Stomach (tissue), 9 donors: ENCODE measurements around the gene SPATA31C1. TPM values are rescaled to one million over a fixed set of nuclear protein-coding genes. Genes with fewer than 3 reads are reported as not detected.

Experiments
- DNase-seq, 2 donors: peaks; one replicate each; pipeline versions ENCODE4 v3.0.0 to v3.0.0-alpha.2; 2013 to 2019
- H3K27ac ChIP-seq, 5 donors: fragments of 200-600 bp in 4 of 5; sonication (generic) in 4 of 5; one replicate each; pipeline ENCODE4 v1.5.1; 2013 to 2019; ENCODE audit warnings: mild to moderate bottlenecking in 1 of 5, moderate library complexity in 1 of 5
- H3K27me3 ChIP-seq, 3 donors: fragments of 200-600 bp; sonication (generic); one replicate each; pipeline ENCODE4 v1.5.1; 2017 to 2019; ENCODE audit warnings: mixed run types in 1 of 3
- H3K36me3 ChIP-seq, 4 donors: fragments of 200-600 bp; sonication (generic); 1 replicate in 3 of 4; 2 replicates in 1 of 4; pipeline ENCODE4 v1.5.1; 2016 to 2019
- H3K4me1 ChIP-seq, 4 donors: fragments of 200-600 bp; sonication (generic); one replicate each; pipeline ENCODE4 v1.5.1; 2016 to 2019
- H3K4me3 ChIP-seq, 4 donors: fragments of 200-600 bp; sonication (generic) in 3 of 4; one replicate each; pipeline ENCODE4 v1.5.1; 2016 to 2019; ENCODE audit warnings: mild to moderate bottlenecking in 1 of 4
- H3K9me3 ChIP-seq, 4 donors: fragments of 200-600 bp; sonication (generic); one replicate each; pipeline ENCODE4 v1.5.1; 2016 to 2019
- EP300 ChIP-seq: sonication (generic); formaldehyde crosslinking; IDR thresholded peaks from one replicate; pipeline ENCODE4 v1.6.1; 2017; ENCODE audit warnings: antibody characterized with exemption
- POLR2A ChIP-seq, 4 donors: fragments of 450-650 bp; IDR thresholded peaks; one replicate each; pipeline ENCODE4 v1.6.1; 2016; ENCODE audit warnings: antibody characterized with exemption in 4 of 4, control low read depth in 2 of 4, mild to moderate bottlenecking in 1 of 4, moderate library complexity in 1 of 4
- POLR2AphosphoS5 ChIP-seq, 3 donors: sonication (generic); formaldehyde crosslinking; IDR thresholded peaks; one replicate each; pipeline ENCODE4 v1.6.1; 2016; ENCODE audit warnings: antibody characterized with exemption in 3 of 3
- WGBS, 5 donors: extraction: QIAGEN DNeasy Blood & Tissue Kit in 3 of 5; methylation state at CpG; one replicate each; pipeline versions ENCODE4 v1.1.5 to v1.1.7; 2013 to 2018; 5-methylcytosine and 5-hydroxymethylcytosine counted together
- intact Hi-C: fragments of 100-400 bp; cut with DNase I; formaldehyde crosslinking; loops from one replicate; pipeline ENCODE4 v1.15.1; 2023; ENCODE audit warnings: low total_unique reads
- polyA plus RNA-seq, 3 donors: library from polyadenylated mRNA; stranded (reverse); fragments of 200-250 nt; gene quantifications; one replicate each; pipeline ENCODE4 v1.2.3, GENCODE V29; 2013
- total RNA-seq, 5 donors: library from RNA; depleted of rRNA; stranded (reverse); fragments of >200 nt; gene quantifications; one replicate each; pipeline versions ENCODE4 v1.1.0 to v1.2.3, GENCODE V29; 2014 to 2016
- TF ChIP-seq, protein P1 (sequence below), 7 experiments: fragments of 450-650 bp in 4 of 7; fragments of 200-600 bp in 3 of 7; sonication (generic) in 3 of 7; IDR thresholded peaks; one replicate each; pipeline ENCODE4 v1.5.1; 2016 to 2019; ENCODE audit warnings: antibody characterized with exemption in 7 of 7, control low read depth in 2 of 7, mild to moderate bottlenecking in 1 of 7
- donor health status: healthy with polysubstance abuse.
- donor health status: Bipolar disorder and iron deficiency.
- donor health status: healthy.

Gene SPATA31C1
- total and polyA plus RNA-seq, 8 donors, result not detected

DNA sequence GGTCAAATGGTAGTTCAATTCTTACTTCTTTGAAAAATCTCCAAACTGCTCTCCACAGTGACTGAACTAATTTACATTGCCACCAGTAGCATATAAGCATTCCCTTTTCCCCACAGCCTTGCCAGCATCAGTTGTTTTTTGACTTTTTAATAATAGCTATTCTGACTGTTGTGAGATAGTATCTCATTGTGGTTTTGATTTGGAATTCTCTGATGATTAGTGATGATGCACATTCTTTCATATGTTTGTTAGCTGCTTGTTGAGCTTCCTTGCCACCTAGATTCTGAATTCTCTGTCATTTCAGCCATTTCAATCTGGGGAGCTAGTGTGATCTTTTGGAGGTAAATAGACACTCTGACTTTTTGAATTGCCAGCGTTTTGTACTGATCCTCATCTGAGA lies 32.5 kb downstream of the SPATA31C1 start:
- DNase-seq, result no peak
- no peak for TF ChIP-seq POLR2A (IDR thresholded peaks at IDR 0.05)
- TF ChIP-seq POLR2AphosphoS5 (IDR thresholded peaks at IDR 0.05), result no peak
- no peak for TF ChIP-seq EP300
- TF ChIP-seq, protein P1, sequence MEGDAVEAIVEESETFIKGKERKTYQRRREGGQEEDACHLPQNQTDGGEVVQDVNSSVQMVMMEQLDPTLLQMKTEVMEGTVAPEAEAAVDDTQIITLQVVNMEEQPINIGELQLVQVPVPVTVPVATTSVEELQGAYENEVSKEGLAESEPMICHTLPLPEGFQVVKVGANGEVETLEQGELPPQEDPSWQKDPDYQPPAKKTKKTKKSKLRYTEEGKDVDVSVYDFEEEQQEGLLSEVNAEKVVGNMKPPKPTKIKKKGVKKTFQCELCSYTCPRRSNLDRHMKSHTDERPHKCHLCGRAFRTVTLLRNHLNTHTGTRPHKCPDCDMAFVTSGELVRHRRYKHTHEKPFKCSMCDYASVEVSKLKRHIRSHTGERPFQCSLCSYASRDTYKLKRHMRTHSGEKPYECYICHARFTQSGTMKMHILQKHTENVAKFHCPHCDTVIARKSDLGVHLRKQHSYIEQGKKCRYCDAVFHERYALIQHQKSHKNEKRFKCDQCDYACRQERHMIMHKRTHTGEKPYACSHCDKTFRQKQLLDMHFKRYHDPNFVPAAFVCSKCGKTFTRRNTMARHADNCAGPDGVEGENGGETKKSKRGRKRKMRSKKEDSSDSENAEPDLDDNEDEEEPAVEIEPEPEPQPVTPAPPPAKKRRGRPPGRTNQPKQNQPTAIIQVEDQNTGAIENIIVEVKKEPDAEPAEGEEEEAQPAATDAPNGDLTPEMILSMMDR (IDR thresholded peaks at IDR 0.05), result no peak
- Histone ChIP-seq H3K4me3 (no peak overlapping the region), H3K9me3 (peaks cover 0 to 11% (median 8%) of the 10 kb centered on the region in 4 donors), H3K27me3 (peaks cover 0 to 15% (median 0%) of the 10 kb centered on the region in 3 donors), H3K27ac (no peak overlapping the region), H3K36me3 (no peaks in the 10 kb centered on the region), H3K4me1 (no peaks in the 10 kb centered on the region)
- intact Hi-C loops, result no loop called here
- 83 to 91% (median 85%) methylated on average over 1 of the region's 1 CpG for WGBS, 5 donors

DNA sequence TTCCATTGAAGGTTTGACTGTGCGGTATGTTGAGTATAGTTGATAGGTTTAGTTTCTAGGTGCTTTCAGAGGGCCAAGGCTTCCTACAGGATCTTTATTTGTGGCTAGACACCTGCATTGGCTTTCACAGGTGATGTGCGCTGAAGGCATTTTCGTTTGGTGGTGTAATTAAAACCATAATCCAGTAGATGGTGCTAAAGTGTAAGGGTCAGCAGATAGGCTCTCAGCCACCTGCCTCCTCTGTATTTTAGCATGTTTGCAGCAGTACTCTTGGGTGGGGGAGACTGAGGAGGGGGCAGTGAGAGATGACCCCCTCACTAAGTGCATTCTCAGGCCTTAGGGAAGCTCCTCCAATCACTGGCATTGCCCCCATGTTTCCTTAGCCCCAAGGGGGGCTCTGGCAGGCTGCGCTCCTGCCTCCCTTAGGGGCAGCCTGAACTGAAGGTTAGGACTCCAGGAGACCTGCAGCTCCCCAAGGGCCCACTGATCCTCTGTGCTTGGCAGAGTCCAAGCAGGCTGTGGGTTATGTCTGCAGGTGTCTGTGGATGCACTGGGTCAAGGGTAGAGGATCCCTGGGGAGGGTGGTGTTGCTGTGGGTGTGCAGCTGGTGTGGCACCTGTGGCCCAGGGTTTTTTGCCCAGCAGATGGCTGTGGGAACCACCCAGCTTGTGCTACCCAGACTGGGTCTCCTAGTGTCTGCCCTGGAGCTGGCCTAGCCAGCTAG lies 33.2 kb downstream of the SPATA31C1 start:
- Histone ChIP-seq H3K4me1 (no peaks in the 10 kb centered on the region), H3K27me3 (peaks cover 0 to 8% (median 0%) of the 10 kb centered on the region in 3 donors), H3K9me3 (peaks cover 0 to 11% (median 8%) of the 10 kb centered on the region in 4 donors), H3K27ac (no peak overlapping the region), H3K4me3 (no peak overlapping the region), H3K36me3 (no peaks in the 10 kb centered on the region)
- TF ChIP-seq, protein P1 (IDR thresholded peaks at IDR 0.05), result peak in 3 of 7 experiments; percentile 18 to 46 (median 19)
- TF ChIP-seq POLR2A (IDR thresholded peaks at IDR 0.05), result no peak
- intact Hi-C loops, result no loop called here
- WGBS, 5 donors, result 63 to 77% (median 70%) methylated on average over 4 of the region's 4 CpGs
- no peak for DNase-seq

DNA sequence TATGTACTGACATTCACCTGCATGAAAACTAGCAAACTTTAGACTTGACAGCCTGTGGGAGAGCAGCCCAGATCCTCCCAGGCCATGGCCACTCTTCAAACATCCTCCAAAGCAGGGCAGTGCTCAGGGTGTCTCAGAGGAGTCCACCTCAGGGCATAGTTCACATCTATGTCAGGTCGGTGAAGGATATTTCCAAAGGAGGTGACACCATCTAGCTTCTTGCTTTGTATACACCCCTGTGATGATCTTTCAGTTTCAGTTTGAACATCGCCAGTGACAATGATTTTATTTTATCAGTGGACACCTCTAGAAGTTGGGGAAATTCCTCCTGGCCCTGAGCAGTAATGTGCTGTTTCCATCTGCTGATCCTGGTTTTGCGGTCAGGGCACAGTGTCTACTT lies 36.5 kb downstream of the SPATA31C1 start:
- Histone ChIP-seq H3K27me3 (no peaks in the 10 kb centered on the region), H3K4me1 (no peaks in the 10 kb centered on the region), H3K27ac (no peak overlapping the region), H3K9me3 (peaks cover 0 to 13% (median 10%) of the 10 kb centered on the region in 4 donors), H3K36me3 (no peaks in the 10 kb centered on the region), H3K4me3 (no peak overlapping the region)
- 81 to 90% (median 85%) methylated on average over 3 of the region's 3 CpGs for WGBS, 5 donors
- intact Hi-C loops, result no loop called here
- TF ChIP-seq POLR2AphosphoS5 (IDR thresholded peaks at IDR 0.05) (no peak), EP300 (no peak), POLR2A (IDR thresholded peaks at IDR 0.05) (no peak)
- TF ChIP-seq, protein P1 (IDR thresholded peaks at IDR 0.05), result no peak
- DNase-seq, result no peak

DNA sequence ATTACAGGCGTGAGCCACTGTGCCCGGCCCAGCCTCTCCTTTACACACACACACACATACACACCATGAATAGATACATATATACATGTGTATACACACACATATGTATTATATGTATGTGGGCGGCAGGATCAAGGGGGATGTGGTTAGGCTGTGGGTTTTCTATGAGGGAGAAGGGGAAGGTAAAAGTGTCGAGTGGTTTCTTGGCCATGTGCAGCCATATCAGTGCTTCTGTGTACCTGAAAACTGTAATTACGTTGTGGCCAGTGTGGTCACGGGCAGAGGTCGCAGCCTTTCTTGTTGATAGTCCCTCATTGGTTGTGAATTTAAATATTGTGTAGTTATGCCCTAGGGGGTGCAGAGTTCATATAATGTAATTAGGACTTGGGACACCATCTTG lies 40.1 kb downstream of the SPATA31C1 start:
- H3K4me1 ChIP-seq, result peaks cover 0 to 9% (median 0%) of the 10 kb centered on the region in 4 donors
- H3K36me3 ChIP-seq, result no peaks in the 10 kb centered on the region
- intact Hi-C loops, result no loop called here
- TF ChIP-seq, protein P1 (IDR thresholded peaks at IDR 0.05), result no peak
- no peak for TF ChIP-seq EP300
- TF ChIP-seq POLR2AphosphoS5 (IDR thresholded peaks at IDR 0.05), result no peak
- TF ChIP-seq POLR2A (IDR thresholded peaks at IDR 0.05), result no peak
- no peaks in the 10 kb centered on the region for H3K27me3 ChIP-seq
- no peak overlapping the region for H3K27ac ChIP-seq
- no peak overlapping the region for H3K4me3 ChIP-seq
- no peak for DNase-seq
- WGBS, 5 donors, result 77 to 88% (median 81%) methylated on average over 7 of the region's 7 CpGs
- H3K9me3 ChIP-seq, result peaks cover 0 to 9% (median 4%) of the 10 kb centered on the region in 4 donors
